Kidney (tissue), 14 donors: Measurements from ENCODE around the gene ARL16. TPM values are rescaled to one million over a fixed set of nuclear protein-coding genes. Genes with fewer than 3 reads are reported as not detected.
A peak's percentile ranks its signal among the peaks of the same experiment; 100 is the strongest.

ENCODE experiments used
- DNase-seq, 5 donors: peaks; one replicate each; pipeline ENCODE4 v3.0.0-alpha.2; 2013 to 2020
- FAIRE-seq: peaks from 2 replicates; lab custom pipeline; 2012; peaks lifted over from hg19 to GRCh38; lab: Jason Lieb, UNC
- H3K27ac ChIP-seq, 2 donors: one replicate each; pipeline ENCODE4 v1.7.0; 2013; ENCODE audit warnings: low read depth in 2 of 2, low read length in 2 of 2, inconsistent platforms in 1 of 2
- H3K27me3 ChIP-seq: one replicate; pipeline ENCODE4 v1.7.1; 2013; ENCODE audit warnings: low read length, inconsistent platforms; ENCODE audit not compliant: control insufficient read depth, insufficient read depth
- H3K36me3 ChIP-seq, 3 donors: one replicate each; pipeline versions ENCODE4 v1.7.0 to v1.7.1; 2013; ENCODE audit warnings: low read length in 3 of 3, control low read depth in 1 of 3, inconsistent platforms in 1 of 3; ENCODE audit not compliant: insufficient read depth in 3 of 3, control insufficient read depth in 2 of 3
- H3K4me1 ChIP-seq, 3 donors: one replicate each; pipeline versions ENCODE4 v1.7.0 to v1.7.1; 2013; ENCODE audit warnings: low read length in 3 of 3, inconsistent platforms in 1 of 3, low read depth in 1 of 3; ENCODE audit not compliant: control insufficient read depth in 2 of 3, insufficient read depth in 2 of 3
- H3K4me3 ChIP-seq, 3 donors: one replicate each; pipeline versions ENCODE4 v1.7.0 to v1.8.1; 2013; ENCODE audit warnings: low read length in 3 of 3, control low read depth in 1 of 3, inconsistent platforms in 1 of 3
- H3K9ac ChIP-seq, 3 donors: one replicate each; pipeline versions ENCODE4 v1.7.0 to v1.7.1; 2013; ENCODE audit warnings: low read length in 3 of 3, control low read depth in 1 of 3, inconsistent platforms in 1 of 3
- H3K9me3 ChIP-seq, 3 donors: one replicate each; pipeline versions ENCODE4 v1.7.0 to v1.7.1; 2013; ENCODE audit warnings: low read length in 3 of 3, control low read depth in 1 of 3, inconsistent platforms in 1 of 3; ENCODE audit not compliant: control insufficient read depth in 2 of 3, insufficient read depth in 1 of 3
- CTCF ChIP-seq: IDR thresholded peaks from 3 replicates; pipeline ENCODE4 v1.5.1; 2012; ENCODE audit warnings: mild to moderate bottlenecking, moderate library complexity, borderline replicate concordance; ENCODE audit not compliant: insufficient read depth; ENCODE audit errors: extremely low read depth
- intact Hi-C: fragments of 100-400 bp; cut with DNase I; formaldehyde crosslinking; loops from one replicate; pipeline ENCODE4 v1.11.1; 2022
- polyA plus RNA-seq: library from polyadenylated mRNA; stranded (reverse); fragments of 350-450 nt; fragmentation: Illumina TruSeq; extraction: RNeasy Lipid Tissue Mini Kit (QIAGEN cat#74804); gene quantifications from one replicate; pipeline ENCODE4 v1.2.3, GENCODE V29; 2014; ENCODE audit warnings: low read depth, low replicate concordance; ENCODE audit not compliant: insufficient read depth
- total RNA-seq: library from RNA; stranded (reverse); fragmentation: NEBNext Ultra II Directional; extraction: Animal tissue kit (Norgen Biotek cat#: 25700); gene quantifications from one replicate; pipeline ENCODE4 v1.2.1, GENCODE V29; 2021
- donor health status: control.
- donor health status: control.
- donor health status: control.
- donor health status: control.
- donor health status: control.
- donor health status: DM: yes; HTN: yes; CAD: no.
- donor health status: Normal renal cell carcinoma (clear cell type).

The ARL16 gene
- total and polyA plus RNA-seq, 2 donors from 2014 or later, result 34.7 to 76.1 TPM

DNA sequence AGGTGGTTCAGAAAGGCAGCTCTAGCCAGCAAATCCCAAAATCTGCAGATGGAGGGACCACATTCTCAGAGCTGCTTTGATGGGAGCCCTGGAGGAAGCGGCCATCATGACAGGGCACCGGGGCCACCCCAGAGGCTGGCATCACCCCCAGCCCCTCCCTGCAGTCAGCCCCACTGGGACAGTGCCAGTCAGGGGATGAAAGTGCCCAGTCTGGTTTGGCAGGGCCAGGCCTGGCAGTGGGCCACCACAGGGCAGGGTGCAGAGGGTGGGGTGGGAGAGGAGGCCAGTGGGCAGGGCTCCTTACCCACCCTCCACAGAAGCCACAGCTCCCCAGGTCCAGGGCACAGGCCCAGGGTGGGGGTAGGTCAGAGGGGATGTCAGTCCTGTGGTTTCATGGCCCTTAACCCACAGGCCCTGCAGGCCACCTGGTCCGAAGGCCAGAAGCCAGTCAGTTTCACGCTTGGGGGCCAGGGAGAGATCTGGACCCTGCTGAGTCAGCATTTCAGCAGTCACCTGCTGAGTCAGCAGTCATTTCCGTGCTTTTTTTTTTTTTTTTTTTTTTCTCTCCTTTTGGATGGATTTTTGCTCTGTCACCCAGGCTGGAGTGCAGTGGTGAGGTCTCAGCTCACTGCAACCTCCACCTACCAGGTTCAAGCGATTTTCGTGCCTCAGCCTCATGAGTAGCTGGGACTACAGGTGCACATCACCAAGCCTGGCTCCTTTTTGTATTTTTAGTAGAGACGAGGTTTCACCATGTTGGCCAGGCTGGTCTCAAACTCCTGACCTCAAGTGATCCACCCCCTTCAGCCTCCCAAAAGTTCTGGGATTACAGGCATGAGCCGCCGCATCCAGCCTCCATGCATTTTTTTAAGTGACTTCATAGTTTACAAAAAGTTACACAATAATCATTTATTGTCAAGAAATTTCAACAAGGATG is 38.9 kb upstream of the ARL16 start:
- no peaks in the 10 kb centered on the region for H3K36me3 ChIP-seq
- FAIRE-seq, result no peak
- H3K9ac ChIP-seq, result no peak overlapping the region
- no peaks in the 10 kb centered on the region for H3K27me3 ChIP-seq
- H3K27ac ChIP-seq, result peak overlapping the region in 1 of 2 donors; percentile 43
- no peak overlapping the region for H3K4me3 ChIP-seq
- no peaks in the 10 kb centered on the region for H3K9me3 ChIP-seq
- no peak for TF ChIP-seq CTCF
- DNase-seq, result peak in 1 of 5 donors; percentile 91
- H3K4me1 ChIP-seq, result peaks cover 0 to 6% (median 4%) of the 10 kb centered on the region in 3 donors
- intact Hi-C loops, result no loop called here

GRCh38 chr17:81720267-81721071 is 36.9 kb upstream of the ARL16 start:
- H3K36me3 ChIP-seq, result no peaks in the 10 kb centered on the region
- H3K27me3 ChIP-seq, result no peaks in the 10 kb centered on the region
- H3K4me3 ChIP-seq, result no peak overlapping the region
- no peak overlapping the region for H3K9ac ChIP-seq
- no peaks in the 10 kb centered on the region for H3K9me3 ChIP-seq
- no peak for FAIRE-seq
- DNase-seq, result no peak
- H3K27ac ChIP-seq, result no peak overlapping the region
- TF ChIP-seq CTCF, result no peak
- intact Hi-C loops, result no loop called here
- H3K4me1 ChIP-seq, result peaks cover 0 to 6% (median 4%) of the 10 kb centered on the region in 3 donors

GRCh38 chr17:81719410-81720266 is 36.0 kb upstream of the ARL16 start:
- H3K27ac ChIP-seq, result no peak overlapping the region
- TF ChIP-seq CTCF, result no peak
- H3K4me3 ChIP-seq, result no peak overlapping the region
- no peaks in the 10 kb centered on the region for H3K36me3 ChIP-seq
- H3K9me3 ChIP-seq, result no peaks in the 10 kb centered on the region
- H3K27me3 ChIP-seq, result no peaks in the 10 kb centered on the region
- DNase-seq (no peak), FAIRE-seq (no peak)
- no peak overlapping the region for H3K9ac ChIP-seq
- H3K4me1 ChIP-seq, result peaks cover 0 to 7% (median 6%) of the 10 kb centered on the region in 3 donors
- intact Hi-C loops, result no loop called here
